HG03196 (cell line): ENCODE measurements around the gene PCED1B.

ENCODE experiments used
- ATAC-seq: cut with Tn5 transposase; IDR thresholded peaks from one replicate; pipeline ENCODE4 v1.9.1; 2021; ENCODE audit not compliant: unreplicated experiment

Gene PCED1B

DNA sequence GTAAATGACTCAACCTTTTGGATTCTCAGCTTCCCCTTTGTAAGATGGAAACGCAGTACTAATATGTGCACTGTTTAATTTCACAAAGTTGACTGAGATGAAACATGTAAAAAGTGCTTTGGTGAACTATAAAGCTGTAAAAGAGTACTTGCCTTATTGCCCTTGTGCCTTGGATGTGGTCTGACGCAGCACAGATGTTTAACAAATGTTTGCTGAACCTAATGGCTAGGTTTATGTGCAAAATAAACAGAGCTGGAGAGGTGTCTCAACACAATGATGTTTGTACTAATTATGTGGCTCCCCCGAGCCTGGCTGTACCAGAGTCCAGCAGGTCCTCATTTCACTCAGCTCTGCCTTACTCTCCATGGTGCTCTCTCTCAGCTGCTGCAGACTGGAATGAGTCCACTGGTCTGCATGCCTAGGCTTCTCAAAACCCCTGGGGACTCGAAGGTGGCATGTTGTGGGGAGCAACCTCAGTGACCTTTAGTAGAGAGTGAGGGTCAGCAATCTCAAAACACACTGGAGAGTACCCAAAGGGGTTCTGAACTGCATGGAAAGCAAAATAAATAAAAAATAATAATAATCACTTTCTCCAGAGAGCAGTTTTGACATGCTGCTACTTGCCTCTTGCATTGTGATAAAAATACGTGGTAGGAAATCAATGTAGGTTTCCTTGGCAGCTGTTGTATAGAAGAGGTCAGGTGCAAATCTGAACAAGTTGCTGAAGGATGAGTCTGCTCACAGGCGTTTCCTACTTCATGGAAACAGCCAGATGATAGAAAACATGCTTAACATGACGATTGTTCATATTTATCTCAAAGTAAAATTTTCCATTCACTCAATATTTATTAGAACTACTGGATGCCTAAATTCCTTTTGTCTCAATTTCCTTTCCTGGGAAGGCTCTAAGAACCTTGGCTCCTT lies 8.9 kb downstream of the PCED1B start:
- no peak for ATAC-seq

DNA sequence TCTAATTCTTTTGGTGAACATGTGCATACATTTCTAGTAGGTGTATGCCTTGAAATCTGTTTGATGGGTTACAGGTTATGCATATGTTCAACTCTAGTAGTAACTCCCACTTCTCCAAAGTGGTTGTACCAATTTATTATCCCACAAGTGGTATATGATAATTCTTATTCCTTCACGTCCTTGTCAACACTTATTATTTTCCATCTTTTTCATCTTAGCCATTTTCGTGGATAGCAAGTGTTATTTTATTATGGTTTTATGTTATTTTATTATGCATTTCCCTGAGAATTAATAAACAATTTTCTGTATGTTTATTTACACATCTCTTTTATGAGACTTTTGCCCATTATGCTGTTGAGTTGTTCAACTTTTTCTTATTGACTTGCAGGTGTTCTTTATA lies 11.6 kb downstream of the PCED1B start:
- ATAC-seq, result no peak

DNA sequence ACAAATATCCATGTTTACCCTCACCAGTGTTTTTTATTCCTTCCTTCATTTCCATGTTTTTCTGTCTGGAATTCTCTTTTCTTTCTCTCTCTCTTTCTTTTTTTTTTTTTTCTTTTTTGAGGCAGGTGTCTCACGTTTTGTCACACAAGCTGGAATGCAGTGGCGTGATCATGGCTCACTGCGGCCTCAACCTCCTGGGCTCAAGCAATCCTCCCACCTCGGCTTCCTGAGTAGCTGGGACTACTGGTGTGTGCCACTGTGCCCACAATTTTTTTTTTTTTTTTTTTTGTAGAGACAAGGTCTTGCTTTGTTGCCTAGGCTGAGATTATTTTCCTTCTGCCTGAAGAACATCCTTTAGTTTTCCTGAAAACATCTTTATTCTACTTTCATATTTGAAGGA lies 15.4 kb downstream of the PCED1B start:
- no peak for ATAC-seq

DNA sequence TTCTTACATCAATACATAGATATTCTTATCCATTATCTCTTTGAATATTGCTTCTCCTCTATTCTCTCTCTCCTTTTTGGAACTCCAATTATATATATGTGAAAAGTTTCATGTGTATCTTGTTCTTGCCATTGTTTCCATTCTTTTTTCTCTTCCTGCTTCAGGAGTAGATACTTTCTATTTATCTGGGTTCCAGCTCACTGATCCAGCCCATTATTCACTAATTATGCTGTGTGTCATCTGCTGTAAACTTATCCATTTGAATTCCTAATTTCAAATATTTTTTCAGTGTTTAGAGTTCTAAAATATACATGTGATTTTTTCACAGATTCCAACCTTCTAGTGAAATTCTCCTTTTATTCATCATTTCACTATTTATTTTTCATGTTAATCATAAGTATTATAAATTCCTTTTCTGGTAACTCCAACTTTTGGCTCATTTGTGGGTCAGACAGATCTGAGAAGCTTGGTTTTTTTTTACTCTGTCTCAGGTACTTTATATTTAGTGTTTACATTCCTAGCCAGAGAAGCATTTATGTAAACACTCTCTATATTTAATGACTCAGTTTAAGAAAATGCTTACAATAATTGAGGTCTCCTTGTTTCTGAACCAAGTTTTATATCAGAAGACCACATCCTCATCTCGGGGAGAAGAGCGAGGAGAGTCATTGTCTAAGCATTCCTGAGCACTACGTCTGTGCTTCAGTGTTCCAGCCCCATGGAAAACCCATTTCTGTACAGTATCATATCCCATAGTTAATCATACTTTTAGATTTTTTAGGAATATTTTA lies 16.2 kb downstream of the PCED1B start:
- ATAC-seq, result no peak

DNA sequence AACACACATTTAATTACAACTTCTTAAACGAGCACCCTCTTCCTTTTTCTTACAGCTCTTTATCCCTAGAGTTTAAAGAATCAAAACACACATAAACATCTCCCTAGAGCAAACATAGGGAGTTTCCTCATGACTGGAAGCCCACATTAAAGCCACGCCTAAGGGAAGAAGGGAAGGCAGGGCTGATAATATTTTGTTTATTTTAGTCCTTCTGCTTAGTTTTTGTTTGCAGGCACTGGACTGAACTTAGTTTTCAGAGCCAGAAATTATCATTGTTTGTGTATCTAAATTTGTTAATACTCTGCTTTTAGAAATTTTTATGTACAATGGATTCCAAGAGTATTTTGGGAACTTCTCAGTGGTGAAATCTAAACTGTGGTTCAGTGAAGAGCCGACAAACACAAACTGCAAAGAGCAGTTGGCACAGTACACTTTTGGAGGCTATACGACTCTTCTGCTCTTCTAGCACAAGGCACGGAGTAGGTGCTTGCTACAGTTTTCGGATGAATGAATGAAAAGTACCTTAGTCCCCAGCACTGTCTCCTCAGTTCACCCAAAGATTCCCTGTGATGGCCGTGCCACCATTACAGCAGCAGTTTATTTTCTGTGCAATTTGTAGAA lies 18.0 kb downstream of the PCED1B start:
- ATAC-seq, result no peak

DNA sequence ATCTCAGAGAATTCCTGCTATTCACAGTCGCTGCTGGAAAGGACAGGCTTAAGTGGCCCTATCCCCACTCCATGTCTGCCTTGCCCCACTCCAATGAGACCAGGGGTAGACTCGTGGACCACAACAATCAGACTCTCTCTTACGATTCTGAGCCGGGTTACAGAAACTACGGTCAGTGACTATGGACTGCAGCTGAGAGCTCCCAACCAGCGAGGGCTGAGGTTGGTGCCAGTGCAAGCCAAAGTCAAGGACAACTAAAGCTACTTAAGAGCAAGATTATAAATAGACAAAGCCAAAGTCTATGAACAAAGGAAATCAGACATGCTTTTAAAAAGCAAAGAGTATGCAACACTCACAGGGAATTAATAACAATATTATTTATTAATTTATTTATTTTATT lies 18.7 kb downstream of the PCED1B start:
- ATAC-seq, result no peak

DNA sequence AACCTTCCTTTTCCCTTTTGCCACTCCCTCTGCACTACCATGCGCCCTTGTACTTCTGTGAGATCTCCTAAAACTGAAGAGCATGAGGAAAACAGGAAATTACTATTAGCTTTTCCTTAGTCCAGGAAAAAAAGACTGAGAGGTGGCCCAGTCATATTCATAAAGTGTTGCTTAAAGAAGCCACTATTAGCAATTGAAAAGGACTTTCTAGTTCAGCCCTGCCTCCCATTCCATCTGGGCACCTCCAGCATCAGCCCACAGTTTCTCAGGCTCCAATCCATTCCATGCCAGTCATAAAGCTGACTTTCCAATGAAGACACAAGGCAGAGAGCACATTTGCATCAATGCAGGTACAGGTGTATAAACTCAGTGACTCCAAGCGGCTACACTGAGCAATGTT lies 20.2 kb downstream of the PCED1B start:
- ATAC-seq, result no peak

DNA sequence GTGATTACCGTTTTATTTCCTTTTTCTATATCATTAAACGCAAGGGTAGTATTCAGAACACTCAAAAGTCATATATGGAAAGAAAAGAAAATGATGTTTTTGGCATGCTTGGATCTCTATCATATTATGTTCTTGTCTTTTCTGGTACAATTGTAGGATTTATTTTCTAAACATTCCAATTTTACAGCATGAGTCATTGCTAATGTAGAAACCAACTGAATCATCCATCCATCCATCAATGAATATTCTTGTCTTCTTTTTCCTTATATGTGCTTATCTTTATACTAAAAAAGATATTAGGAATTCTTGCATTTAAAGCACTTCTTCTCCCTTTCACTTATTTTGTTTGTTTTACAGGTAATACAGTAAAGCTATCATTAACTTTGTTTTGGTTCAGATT lies 20.7 kb downstream of the PCED1B start:
- ATAC-seq, result no peak

DNA sequence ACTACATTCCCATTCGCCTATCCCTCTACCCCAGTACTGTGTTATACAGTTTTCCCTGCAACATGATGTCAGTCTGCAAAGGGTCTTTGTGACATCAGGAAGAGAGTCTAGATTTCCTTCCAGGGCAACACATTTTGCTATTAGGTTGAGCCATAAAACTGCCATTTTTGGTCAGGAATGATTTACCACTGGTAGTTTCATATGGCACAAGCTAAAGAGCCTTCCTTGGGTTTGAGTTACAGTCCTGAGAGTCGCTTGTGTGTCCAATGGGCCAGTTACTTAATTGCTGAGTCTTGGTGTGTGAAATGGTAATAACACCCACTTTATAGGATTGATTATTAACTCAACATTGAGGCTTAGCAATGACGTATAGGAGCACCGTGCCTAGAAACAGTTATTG lies 23.0 kb downstream of the PCED1B start:
- ATAC-seq, result no peak

DNA sequence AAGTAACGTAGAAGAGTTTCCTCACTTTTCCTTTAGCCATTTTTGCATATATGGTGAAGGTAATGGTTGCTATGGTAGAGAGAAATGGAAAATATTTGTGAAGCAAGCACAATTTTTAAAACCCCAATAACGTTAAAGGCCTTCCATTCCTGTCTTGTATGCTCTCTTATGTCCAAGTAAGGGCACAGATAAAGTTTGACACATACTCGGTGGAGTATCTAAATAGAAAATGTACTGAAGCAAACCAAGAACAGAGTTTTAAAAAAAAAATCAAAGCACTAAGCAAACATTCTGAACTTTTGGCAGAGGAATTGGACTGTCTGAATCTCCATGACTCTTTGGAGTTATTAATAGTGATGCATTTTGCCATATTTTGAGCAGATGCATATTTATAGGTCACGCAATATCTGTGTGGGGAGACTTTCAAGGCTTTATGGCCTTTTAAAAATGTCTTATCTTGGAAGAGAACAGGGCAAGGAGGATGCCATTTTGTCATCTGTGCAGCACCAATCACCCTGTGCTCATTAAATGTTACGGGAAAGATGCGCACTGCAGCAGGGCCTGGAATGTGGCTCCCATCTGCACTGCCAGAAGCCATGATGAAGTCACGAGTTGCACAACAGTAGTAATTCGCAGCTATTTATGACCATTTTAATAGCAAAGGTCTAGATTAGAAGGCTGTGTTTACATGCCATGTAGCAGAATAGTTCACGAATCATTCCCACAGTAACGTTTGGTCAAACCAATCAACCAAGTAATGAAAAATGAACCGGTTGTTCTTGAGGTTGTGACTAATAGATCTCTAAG lies 23.6 kb downstream of the PCED1B start:
- no peak for ATAC-seq

DNA sequence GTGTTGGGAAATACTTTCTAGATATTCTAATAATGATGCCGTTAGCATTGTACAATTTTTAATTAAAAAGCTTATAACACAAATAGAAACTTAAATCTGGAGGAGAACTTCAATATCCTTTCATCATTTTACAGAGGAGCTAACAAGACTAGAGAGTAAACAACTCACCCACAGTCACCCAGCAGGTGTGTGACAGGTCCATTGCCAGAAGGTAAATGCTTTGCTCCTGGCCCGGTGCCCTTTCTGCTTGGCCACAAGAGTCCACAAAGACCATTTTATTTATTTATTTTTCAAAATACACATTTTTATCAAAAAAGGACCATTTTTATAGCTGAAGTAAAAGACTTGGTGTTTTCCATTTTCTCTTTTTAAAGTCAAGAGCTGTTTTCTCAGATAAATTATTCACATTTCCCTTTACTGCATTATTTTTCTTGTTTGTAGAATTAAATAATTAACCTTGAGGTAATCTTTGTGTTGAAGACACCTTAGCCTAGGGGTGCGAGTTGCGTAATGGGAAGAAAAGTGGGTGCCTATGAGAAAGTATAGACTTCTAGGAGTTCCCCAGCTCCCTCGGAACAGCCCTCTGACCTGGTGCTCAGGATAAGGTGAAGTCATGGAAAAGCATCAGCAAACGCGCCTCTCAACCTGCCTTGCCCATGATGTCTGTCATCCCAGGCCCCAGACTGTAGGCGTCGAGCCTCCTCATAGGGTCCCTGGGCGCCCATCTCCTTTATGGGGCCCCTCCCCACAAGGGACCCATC lies 26.7 kb downstream of the PCED1B start:
- ATAC-seq, result no peak

DNA sequence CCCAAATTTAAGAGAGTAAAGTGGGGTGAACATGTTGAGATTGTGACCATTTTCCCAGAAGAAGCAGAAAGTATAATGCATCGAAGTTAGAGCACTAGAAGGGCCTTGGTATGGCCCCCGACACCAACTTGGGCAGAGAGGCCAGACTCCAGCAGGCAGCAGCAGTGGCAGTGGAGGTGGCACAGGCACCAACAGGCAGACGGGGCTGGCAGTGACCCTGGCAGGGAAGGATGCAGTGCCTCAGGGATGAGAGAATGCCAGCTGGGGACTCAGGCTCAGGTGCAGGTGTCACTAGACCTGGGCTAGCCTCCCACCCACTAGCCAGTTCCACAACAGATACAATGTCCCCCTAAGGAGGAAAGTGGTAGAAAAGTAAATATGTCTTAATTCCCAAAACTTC lies 28.0 kb downstream of the PCED1B start:
- no peak for ATAC-seq

DNA sequence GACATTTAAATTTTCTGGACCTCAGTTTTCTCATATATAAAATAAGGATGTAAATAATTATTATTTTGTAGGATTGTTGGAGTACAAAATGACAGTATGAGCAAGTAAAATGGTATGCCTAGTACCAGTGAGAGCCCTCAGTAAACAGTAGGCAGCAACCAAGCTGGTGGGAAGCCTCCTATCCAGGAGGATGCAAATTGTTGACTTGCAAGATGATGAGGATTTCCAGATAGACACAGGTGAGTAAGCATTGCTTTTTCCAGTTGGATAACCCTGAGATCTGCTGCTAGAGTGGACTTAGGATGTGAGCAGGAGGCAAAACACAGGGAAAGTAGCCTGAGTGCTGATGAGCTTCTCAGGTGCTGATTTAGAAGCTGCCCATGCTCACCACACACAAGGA lies 28.5 kb downstream of the PCED1B start:
- no peak for ATAC-seq

DNA sequence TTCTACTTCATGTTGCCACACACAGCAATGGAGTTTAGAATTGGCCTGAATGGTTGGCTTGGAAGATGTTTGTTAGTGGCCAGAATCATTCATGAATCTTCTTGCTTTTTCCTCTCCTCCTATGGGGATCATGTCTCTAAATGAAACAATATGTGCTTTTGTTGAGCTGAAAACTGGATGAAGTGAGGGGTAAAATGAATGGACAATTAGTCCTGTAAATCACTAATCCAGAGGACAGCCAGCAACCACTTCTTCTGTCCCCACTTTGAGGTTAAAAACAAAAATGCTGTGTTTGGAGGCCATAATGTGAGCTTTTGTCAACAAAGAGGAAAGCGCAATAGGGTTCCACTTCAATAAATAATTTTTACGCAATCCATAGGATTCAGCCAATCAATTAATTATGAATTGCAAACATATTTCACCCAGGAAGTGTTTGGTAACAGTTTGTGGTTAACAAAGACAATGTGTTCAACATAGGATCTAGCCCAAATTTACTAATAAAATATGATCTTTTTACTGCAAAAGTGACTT lies 30.7 kb downstream of the PCED1B start:
- ATAC-seq, result no peak

DNA sequence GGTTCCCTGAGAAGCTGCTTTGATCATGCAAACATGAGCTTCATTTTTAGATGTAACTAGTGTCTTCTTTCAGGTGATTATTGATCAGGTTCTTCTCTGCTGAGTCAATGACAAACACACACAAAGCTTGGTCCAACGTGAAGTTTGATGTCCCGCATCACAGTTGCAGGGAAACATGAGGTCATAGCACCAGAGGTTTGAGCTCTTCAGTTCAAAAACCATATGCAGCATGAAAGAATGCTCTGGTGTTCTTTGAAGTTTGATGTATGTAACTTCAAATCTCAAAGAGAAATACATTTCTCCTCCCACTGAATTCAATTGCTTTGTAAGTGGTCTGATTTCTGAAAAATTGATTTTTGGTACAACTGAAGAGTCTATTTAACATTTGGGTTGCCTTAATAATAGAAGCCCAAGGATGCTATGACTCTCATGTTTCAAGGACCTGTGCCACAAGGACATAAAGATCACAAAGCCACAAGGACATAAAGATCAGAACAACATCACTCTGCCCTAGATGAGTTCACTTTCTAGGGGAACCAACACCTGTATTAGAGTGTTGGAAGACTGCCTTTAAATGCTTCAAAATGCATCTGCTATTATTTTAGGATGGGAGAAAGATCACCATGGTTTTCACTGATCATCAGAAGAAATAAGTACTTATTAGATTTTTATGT lies 31.4 kb downstream of the PCED1B start:
- no peak for ATAC-seq

DNA sequence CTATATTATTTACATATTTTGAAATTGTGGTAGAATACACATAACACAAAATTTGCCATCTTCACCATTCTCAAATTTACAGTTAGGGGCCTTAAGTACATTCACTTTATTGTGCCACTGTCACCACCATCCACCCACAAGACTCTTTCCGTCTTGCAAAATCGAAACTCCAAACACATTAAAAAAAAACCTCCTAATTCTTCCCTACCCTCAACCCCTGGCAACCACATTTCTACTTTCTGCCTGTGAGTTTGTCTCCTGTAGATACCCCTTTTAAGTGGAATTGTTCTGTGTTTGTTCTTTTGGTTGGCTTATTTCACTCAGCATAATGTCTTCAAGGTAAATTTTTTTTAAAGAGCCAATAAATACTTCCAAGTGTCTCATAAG lies 32.0 kb downstream of the PCED1B start:
- no peak for ATAC-seq

DNA sequence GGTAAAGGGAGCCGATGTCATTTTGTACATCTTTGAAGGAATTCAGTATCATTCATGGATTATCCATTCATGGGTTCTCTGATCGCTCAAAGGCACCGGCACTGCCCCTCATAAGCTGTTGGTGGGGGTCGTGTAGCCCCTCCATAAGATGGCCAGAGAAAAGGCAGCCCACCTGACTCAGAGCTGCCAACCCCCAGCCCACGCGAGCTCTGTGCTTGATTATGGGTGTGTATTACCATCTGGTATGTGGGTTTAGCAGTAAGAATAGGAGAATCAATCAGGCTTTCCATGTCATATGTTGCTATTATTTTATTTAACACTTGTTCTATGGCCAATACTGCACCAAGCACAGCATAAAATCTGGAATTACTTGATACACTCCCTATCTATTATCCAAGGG lies 32.4 kb downstream of the PCED1B start:
- no peak for ATAC-seq

DNA sequence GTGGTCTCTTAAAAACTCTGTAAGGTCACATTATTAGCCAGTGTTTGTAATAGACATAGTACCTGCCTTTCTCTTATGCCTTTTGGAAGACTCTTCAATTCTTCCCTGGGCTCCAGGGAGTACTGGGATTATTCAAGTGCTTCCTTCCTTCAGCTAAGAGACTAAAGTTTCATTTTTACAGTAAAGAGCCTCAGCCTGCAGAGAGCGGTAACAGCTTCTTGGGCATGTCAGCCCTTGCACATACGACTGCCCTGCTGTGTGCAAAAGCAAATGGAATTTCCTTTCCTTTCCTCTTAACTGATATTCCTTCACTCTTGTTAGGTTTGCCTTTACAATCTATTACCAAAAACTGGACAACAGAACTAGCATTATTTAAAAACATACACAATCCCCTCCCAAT lies 33.3 kb downstream of the PCED1B start:
- no peak for ATAC-seq

DNA sequence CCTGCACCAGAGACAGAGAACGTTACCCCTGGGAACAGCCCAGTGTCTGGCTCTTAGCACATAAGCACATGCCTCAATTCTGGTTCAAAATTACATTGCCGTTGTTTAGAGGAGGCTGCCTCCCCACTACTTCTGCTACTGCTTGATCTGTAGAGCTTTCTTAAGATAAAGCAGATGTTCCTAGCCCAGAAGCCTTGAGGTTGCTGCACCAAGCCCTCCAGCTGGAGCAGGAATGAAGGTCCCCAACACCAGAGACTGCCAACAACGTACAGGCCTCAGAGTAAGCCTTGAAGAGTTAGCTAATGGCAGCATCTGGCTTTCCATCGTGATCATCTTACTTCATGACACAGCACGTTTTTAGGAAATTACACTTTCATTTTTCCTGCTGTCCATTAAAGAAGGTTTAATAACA lies 35.1 kb downstream of the PCED1B start:
- no peak for ATAC-seq
